ENCODE results near the gene ADGRB2.
A peak's percentile ranks its signal among the peaks of the same experiment; 100 is the strongest.

Gene ADGRB2

GRCh38 chr1:31793586-31794285 lies 29.6 kb upstream of the ADGRB2 start:
- no peak for DNase-seq

DNA sequence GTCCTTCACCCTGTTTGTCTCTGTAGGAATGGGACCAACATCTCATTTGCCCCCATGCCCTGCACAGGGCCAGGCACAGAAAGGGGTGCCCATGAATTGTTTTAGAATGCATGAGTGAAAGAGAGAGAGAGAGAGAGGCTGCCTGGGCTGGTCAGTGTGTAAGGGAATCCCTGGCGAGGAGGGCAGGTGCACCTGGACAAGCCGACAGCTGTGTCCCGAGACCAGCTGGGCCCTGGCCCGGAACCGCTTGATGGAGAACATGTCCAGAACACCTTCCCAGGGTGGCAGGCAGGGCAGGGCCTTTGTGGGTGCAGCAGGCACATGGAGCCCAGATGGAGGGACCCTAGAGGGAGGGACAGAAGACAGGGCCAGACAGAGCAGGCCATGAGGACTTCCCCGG lies 28.9 kb upstream of the ADGRB2 start:
- DNase-seq: no peak

GRCh38 chr1:31792541-31792940 lies 28.4 kb upstream of the ADGRB2 start:
- no peak for DNase-seq

DNA sequence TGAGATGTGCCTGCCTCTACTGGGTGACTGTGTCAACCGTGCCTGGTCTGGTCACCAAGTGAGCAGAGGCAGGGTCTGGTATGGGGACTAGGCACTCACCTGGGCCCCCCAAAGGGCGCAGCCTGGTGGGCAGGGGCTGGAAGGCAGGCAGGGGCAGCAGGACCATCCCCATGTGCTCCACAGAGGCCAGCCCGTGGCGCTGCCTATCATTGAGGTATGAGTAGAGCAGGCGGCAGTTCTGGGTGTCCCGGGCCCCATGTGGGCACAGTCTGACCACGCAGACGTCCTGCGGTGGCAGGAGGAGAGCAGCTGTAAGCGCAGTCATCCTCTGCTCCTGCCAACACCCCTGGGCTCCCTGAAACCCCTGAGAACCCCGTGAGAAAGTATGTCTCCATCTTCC lies 28.0 kb upstream of the ADGRB2 start:
- no peak for DNase-seq

GRCh38 chr1:31791131-31791858 lies 27.2 kb upstream of the ADGRB2 start:
- DNase-seq: no peak

DNA sequence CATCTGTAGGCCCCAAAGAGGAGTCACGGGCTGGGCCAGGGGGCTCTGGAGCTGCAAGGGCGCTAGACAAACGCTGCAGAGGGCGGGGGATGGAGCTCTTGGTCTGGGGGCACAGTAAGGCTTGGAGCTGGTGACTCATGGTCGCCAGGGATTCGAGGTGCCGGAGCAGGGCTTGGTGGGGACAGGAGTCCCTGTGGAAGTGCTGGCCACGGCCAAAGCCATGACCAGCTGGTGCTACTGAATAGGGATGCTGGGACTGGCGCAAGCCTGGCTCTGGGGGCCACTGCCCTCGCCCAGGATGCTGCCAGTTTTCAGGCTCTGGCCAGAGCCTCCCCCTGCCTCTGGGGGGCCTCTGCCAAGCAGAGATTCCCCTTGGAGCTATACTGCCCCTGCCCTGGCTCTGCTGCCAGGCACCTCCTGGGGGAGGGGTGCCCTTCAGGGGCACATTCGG lies 26.5 kb upstream of the ADGRB2 start:
- DNase-seq: no peak

- DNase-seq: no peak
Measured at GRCh38 chr1:31790140-31790539, 26.0 kb upstream of the ADGRB2 start.

GRCh38 chr1:31789259-31790065 lies 25.3 kb upstream of the ADGRB2 start:
- DNase-seq: peak; percentile 85

- DNase-seq: peak; percentile 60
Measured at GRCh38 chr1:31788825-31789256, 24.7 kb upstream of the ADGRB2 start.

- DNase-seq: peak; percentile 90
Measured at GRCh38 chr1:31788138-31788824, 24.1 kb upstream of the ADGRB2 start.

- DNase-seq: no peak
Measured at GRCh38 chr1:31787786-31788137, 23.6 kb upstream of the ADGRB2 start.

DNA sequence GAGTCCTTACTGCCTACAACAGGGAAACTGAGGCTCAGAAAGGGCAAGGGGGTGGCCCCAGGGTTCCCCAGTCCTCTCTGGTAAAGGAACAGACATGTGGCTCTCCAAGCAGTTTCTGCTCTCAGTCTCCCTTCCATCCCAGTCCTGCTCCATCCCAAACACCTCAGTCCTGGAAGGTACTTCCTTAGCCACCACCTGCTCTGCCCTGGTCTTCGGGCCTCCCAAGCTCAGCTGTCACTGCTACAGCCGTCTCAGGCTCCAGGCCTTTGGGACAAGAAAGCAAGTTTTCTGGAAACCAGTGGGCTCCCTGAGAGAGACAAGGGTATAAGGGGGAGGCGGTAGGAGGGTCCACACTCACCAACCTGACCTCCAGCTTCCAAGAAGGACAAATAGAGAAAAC lies 23.1 kb upstream of the ADGRB2 start:
- DNase-seq: no peak

DNA sequence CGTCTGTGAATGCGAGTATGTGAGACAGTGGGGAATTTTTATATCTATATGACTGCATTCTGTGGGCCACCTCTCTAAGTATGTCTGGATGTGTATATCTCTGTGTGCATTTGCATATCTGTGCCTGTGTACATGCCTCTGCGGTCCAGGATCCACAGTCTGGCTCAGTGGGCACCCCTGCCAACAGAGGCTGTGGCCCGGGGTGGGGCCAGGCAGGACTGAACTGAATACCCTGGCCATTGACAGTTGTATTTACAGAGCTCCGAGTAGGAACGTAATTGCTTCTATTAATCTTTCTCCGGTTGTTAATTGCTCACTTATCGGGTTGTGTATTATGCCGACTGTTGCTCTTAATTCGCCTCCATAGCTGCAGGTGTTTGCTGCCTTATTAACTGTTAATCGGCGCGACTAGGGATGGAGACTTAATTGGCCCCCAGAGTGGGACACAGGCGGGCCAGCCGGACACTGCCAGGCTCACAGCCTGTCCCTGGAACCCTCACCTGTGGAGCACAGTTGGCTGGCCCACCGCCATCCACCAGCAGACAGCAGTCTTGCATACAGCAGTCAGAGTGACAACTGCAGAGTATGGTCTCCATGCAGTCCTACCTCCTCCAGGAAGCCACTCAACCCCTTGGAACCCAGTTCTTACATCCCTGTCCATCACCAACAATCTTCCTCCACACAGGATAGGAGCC lies 22.4 kb upstream of the ADGRB2 start:
- no peak for DNase-seq

DNA sequence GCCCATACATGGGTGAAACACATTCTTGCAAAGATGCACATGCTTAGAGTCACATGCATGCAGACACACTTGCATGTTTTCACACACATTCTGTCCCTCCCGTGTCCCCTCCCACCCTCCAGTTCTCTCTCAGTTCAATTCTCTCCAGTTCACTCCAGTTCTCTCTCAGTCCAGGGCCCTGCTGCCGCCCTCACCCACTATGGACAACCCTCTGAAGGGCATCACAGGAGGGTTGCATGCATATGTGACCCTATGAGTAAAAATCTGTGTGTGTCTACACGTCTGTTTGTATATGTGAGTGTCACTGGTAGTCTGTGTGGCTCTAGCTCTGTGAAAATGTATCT lies 21.8 kb upstream of the ADGRB2 start:
- no peak for DNase-seq

DNA sequence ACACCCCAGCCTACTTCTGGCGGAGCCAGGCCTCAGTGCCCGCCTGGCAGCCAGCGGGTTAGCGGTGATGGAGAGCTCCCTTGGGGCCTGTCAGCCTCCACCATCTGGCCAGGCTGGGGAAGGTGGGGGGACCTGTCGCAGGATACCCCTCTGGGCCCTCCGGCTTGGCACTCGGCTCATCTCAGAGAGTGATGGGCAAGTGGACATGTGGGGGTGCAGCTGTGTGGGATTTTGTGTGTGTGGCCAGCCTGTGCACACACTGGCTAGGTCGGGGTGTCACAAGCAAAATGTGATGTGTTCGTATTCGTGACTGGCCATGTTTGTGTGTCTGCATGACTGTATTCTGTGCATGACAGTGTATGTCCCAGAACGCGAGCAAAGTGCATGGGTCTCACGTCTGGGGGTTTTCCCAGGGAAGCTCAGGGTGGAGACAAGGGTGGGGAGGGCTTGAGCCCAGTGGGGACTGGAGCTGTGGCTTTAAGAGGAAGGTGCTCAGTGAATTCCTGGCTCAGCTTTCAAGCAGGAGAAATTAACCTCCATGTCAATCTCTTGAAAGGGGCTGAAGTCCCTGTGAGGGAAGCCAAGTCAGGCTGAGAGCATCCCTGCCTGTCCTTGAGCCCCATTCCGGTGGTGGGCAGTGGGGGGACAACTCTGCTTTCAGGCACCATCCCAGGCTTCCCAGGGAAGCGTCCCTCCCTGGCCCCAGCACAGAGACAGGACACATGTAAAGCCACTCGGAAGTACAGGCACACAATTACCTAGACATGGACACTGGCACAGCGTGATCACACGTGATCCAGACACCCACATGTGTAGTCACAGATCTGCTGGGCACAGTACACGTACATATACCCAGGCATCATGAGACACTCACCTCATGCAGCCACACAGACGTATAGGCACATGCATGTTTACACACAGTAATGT lies 21.1 kb upstream of the ADGRB2 start:
- DNase-seq: no peak

DNA sequence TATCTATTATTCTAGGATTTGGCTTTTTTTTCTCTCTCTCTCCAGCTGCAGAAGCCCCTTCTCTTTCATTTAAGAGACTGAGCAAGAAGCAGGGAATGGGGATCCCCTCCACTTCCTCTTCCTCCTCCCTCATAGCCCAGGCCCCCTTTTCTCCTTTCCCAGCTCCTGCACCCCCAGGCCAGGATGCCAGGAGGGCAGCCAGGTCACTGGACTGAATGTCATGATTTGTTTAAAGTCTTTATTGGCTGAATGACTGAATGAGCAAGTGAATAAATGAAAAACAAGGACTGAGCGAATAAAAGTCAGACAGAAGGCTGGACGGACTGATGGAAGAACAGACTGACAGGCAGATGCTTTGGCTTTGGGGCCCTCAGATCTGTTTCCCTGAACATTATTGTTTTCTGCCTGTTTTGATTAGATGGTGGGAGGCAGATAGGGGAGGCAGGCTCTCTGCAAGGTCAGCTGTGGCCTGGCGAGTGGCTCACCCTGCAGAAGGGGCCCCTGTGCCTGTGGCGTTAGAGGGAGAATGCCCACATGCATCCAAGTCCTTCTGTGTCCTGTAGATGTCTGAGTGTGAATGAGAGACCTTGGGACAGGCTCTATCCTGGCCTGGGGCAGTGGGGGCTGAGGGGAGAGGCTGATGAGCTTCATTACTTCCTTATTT lies 20.3 kb upstream of the ADGRB2 start:
- no peak for DNase-seq

- DNase-seq: no peak
Measured at GRCh38 chr1:31783846-31784245, 19.7 kb upstream of the ADGRB2 start.

DNA sequence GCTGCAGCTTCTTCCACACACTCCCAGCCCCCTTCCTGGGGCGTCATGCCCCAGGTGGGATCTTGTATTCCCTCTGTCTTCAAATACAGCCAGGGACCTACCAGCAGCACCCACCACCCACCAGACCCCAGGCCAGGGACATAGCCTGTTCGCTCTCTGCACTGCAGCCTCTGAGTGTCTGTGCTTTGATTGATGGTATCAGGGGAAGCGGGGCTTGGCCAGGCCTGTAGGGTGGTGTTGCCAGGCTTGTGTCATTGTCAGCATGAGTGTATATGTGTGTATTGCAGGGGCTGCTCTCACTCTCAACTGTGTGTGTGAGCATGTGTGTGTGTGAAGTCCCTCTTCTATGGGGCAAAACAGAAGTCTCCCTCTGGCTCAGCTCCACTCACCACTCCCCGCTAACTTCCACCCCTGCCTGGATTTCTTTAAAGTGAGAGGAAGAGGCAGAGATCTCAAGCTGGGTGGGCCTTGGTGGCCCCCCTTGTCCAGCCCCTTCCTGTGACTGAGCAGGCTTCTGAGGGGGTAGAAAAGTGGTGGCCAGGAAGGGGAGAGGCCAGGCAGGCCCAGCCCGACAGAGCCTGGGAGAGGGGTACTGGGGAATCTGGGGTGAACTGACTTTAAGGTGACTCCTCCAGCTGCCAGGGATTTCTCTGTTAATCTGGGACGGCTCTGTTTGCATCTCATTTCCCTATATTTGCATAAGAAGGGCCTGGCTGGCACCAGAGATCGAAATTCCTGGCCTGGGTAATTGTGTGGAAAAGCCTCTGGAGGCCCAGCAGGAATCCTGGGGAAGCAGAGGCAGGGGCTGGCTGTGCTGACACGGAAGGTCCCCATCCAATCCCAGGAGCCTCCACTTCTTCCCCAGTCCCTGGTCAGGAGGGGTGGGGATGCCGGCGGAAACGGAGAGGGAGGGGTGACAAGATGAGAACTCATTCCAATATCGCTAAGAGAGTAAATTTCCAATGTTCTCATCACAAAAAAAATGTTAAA lies 18.6 kb upstream of the ADGRB2 start:
- no peak for DNase-seq

DNA sequence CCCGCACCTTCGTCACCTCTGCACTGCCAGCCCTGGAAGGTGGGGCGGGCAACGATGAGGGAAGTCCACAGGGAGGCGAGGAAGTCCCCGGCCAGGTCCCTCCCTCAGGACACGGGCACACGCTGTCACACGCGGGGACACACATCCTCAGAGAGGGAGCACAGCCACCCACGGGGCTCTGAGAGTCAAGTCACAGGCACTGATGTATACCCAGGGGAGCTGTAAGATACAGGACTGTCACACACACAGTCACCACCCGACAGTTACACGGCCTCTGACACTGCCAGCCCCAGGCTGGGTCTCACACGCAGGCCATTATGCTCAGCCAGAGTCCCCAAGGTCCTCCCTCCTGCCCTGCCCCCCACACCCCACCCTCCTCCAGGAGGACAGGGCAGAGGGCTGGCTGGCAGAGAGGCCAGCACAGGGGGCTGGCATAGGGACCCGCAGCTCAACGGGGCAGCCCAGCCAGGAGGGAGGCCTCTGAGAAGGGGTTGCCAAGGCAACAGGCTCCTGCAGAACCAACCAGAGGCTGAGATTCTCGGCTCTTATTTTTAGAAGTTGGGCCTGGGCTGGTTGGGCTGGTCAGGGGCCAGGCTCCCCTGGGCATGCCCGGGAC lies 17.7 kb upstream of the ADGRB2 start:
- no peak for DNase-seq

Data from hematopoietic multipotent progenitor cell treated with erythropoietin and hydrocortisone succinate and interleukin-3 and kit ligand, for 8 days (in vitro differentiated cells).